Epithelial cell of prostate (primary cell): ENCODE results near the gene ADAMTS18.
"Not testable (repeated sequence)": the region's sequence is repeated elsewhere in the genome, so short reads cannot be mapped to it uniquely, and the experiment has no call there.

ENCODE experiments used
- DNase-seq: peaks from one replicate; pipeline ENCODE4 v3.0.0-alpha.2; 2011; ENCODE audit warnings: low read depth, low spot score
- H3K27ac ChIP-seq: fragments of 450-650 bp; 2 replicates; pipeline ENCODE4 v1.5.1; 2017; ENCODE audit warnings: mild to moderate bottlenecking

Gene ADAMTS18

GRCh38 chr16:77298418-77299360, 136.1 kb downstream of the ADAMTS18 start:
- H3K27ac ChIP-seq: peak overlapping the region; percentile 65
- peak; percentile 39 for DNase-seq

- H3K27ac ChIP-seq: peak overlapping the region; percentile 65
- no peak for DNase-seq
These were observed 136.8 kb downstream of the ADAMTS18 start for GRCh38 chr16:77297996-77298395.

- no peak overlapping the region for H3K27ac ChIP-seq
- no peak for DNase-seq
These were observed 138.9 kb downstream of the ADAMTS18 start for GRCh38 chr16:77295896-77296295.

GRCh38 chr16:77290451-77291115, 144.3 kb downstream of the ADAMTS18 start:
- DNase-seq: no peak
- no peak overlapping the region for H3K27ac ChIP-seq

GRCh38 chr16:77289331-77289809, 145.5 kb downstream of the ADAMTS18 start:
- H3K27ac ChIP-seq: peak overlapping the region; percentile 64
- no peak for DNase-seq

GRCh38 chr16:77288222-77288621, 146.6 kb downstream of the ADAMTS18 start:
- H3K27ac ChIP-seq: peak overlapping the region; percentile 64
- DNase-seq: no peak

GRCh38 chr16:77285676-77286075, 149.2 kb downstream of the ADAMTS18 start:
- no peak overlapping the region for H3K27ac ChIP-seq
- no peak for DNase-seq

GRCh38 chr16:77282345-77282744, 152.5 kb downstream of the ADAMTS18 start:
- H3K27ac ChIP-seq: no peak overlapping the region
- DNase-seq: no peak

- not testable (repeated sequence) for H3K27ac ChIP-seq, DNase-seq
These were observed 155.5 kb downstream of the ADAMTS18 start for GRCh38 chr16:77279316-77279715.

GRCh38 chr16:77277571-77277970, 157.3 kb downstream of the ADAMTS18 start:
- no peak overlapping the region for H3K27ac ChIP-seq
- DNase-seq: no peak

- no peak for DNase-seq
- H3K27ac ChIP-seq: no peak overlapping the region
These were observed 157.7 kb downstream of the ADAMTS18 start for GRCh38 chr16:77277141-77277540.

GRCh38 chr16:77276661-77277060, 158.2 kb downstream of the ADAMTS18 start:
- DNase-seq: no peak
- H3K27ac ChIP-seq: no peak overlapping the region

- H3K27ac ChIP-seq, DNase-seq: not testable (repeated sequence)
These were observed 159.5 kb downstream of the ADAMTS18 start for GRCh38 chr16:77275303-77275702.

GRCh38 chr16:77273815-77274214, 161.0 kb downstream of the ADAMTS18 start:
- H3K27ac ChIP-seq: no peak overlapping the region
- no peak for DNase-seq

- H3K27ac ChIP-seq: no peak overlapping the region
- DNase-seq: no peak
These were observed 163.1 kb downstream of the ADAMTS18 start for GRCh38 chr16:77271532-77272426.

- H3K27ac ChIP-seq, DNase-seq: not testable (repeated sequence)
These were observed 168.6 kb downstream of the ADAMTS18 start for GRCh38 chr16:77266185-77266584.

GRCh38 chr16:77262971-77263370, 171.9 kb downstream of the ADAMTS18 start:
- H3K27ac ChIP-seq: no peak overlapping the region
- no peak for DNase-seq

GRCh38 chr16:77250400-77250799, 184.4 kb downstream of the ADAMTS18 start:
- no peak for DNase-seq
- H3K27ac ChIP-seq: no peak overlapping the region

GRCh38 chr16:77246150-77246549, 188.7 kb downstream of the ADAMTS18 start:
- no peak overlapping the region for H3K27ac ChIP-seq
- DNase-seq: no peak

GRCh38 chr16:77242471-77242870, 192.4 kb downstream of the ADAMTS18 start:
- H3K27ac ChIP-seq, DNase-seq: not testable (repeated sequence)
